HepG2 (cell line): ENCODE measurements around the gene SRPK3.

Experiments
- EZH2 ChIP-seq: conservative IDR thresholded peaks from 2 replicates; pipeline ENCODE4 v1.6.1; 2012; ENCODE audit warnings: mild to moderate bottlenecking, low read depth, low read length, moderate library complexity
- NBN ChIP-seq: fragments of 450-650 bp; conservative IDR thresholded peaks from 2 replicates; pipeline ENCODE4 v1.6.1; 2017
- PRMT3 ChIP-seq: sonication (generic); formaldehyde crosslinking; IDR thresholded peaks from 2 replicates; pipeline ENCODE4 v1.8.1; 2022; ENCODE audit warnings: low read depth, mild to moderate bottlenecking, moderate library complexity, missing genetic modification reagents, borderline replicate concordance
- ZNF274 ChIP-seq: sonication (generic); formaldehyde crosslinking; IDR thresholded peaks from 2 replicates; pipeline ENCODE4 v1.5.1; 2020; ENCODE audit warnings: mild to moderate bottlenecking, missing genetic modification reagents
- TF ChIP-seq, protein P1 (sequence below): sonication (generic); formaldehyde crosslinking; IDR thresholded peaks from 2 replicates; pipeline ENCODE4 v1.4.0; 2020; ENCODE audit warnings: missing genetic modification reagents
- TF ChIP-seq, protein P2 (sequence below): sonication (generic); formaldehyde crosslinking; IDR thresholded peaks from 2 replicates; pipeline ENCODE4 v1.5.0; 2020; ENCODE audit warnings: mild to moderate bottlenecking, missing genetic modification reagents, moderate library complexity
- TF ChIP-seq, protein P3 (sequence below): sonication (generic); formaldehyde crosslinking; IDR thresholded peaks from 2 replicates; pipeline ENCODE4 v1.4.0; 2020; ENCODE audit warnings: mild to moderate bottlenecking, missing genetic modification reagents

DNA sequence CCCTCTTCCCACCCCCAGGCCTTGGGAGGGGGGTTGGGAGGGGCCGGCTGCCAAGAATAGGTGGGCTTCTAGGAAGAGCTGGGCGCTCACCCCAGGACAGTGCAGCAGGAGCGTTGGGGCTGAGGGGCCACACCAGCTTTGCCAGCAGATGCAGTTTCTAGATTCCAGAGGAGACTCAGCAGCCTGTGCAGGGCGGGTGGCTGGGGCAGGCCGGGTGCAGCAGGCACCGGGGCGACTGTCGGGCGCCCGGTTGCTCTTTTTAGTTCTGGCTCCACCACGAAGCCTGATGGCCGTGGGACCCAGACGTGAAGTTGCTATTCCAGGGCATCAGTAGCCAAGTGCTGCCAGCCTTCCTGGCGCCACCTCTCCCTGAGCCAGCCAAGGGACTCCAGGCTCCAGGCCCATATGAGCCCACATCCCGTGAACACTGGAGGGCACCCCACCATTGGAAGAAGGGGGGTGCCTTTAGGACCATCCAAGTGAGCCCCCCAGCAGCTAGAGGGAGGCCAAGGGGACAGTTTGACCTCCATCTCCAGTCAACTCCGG lies 19.4 kb downstream of the SRPK3 start:
- TF ChIP-seq ZNF274 (CRISPR knock-in tag) (no peak), PRMT3 (CRISPR knock-in tag) (no peak), NBN (no peak), EZH2 (no peak)
- TF ChIP-seq, protein P1, sequence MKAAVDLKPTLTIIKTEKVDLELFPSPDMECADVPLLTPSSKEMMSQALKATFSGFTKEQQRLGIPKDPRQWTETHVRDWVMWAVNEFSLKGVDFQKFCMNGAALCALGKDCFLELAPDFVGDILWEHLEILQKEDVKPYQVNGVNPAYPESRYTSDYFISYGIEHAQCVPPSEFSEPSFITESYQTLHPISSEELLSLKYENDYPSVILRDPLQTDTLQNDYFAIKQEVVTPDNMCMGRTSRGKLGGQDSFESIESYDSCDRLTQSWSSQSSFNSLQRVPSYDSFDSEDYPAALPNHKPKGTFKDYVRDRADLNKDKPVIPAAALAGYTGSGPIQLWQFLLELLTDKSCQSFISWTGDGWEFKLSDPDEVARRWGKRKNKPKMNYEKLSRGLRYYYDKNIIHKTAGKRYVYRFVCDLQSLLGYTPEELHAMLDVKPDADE: no peak
- TF ChIP-seq, protein P2, sequence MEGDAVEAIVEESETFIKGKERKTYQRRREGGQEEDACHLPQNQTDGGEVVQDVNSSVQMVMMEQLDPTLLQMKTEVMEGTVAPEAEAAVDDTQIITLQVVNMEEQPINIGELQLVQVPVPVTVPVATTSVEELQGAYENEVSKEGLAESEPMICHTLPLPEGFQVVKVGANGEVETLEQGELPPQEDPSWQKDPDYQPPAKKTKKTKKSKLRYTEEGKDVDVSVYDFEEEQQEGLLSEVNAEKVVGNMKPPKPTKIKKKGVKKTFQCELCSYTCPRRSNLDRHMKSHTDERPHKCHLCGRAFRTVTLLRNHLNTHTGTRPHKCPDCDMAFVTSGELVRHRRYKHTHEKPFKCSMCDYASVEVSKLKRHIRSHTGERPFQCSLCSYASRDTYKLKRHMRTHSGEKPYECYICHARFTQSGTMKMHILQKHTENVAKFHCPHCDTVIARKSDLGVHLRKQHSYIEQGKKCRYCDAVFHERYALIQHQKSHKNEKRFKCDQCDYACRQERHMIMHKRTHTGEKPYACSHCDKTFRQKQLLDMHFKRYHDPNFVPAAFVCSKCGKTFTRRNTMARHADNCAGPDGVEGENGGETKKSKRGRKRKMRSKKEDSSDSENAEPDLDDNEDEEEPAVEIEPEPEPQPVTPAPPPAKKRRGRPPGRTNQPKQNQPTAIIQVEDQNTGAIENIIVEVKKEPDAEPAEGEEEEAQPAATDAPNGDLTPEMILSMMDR: no peak
- TF ChIP-seq, protein P3, sequence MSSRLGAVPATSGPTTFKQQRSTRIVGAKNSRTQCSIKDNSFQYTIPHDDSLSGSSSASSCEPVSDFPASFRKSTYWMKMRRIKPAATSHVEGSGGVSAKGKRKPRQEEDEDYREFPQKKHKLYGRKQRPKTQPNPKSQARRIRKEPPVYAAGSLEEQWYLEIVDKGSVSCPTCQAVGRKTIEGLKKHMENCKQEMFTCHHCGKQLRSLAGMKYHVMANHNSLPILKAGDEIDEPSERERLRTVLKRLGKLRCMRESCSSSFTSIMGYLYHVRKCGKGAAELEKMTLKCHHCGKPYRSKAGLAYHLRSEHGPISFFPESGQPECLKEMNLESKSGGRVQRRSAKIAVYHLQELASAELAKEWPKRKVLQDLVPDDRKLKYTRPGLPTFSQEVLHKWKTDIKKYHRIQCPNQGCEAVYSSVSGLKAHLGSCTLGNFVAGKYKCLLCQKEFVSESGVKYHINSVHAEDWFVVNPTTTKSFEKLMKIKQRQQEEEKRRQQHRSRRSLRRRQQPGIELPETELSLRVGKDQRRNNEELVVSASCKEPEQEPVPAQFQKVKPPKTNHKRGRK (CRISPR knock-in tag): no peak
